ENCODE measurements around the gene VSIR. TPM values are rescaled to one million over a fixed set of nuclear protein-coding genes. Genes with fewer than 3 reads are reported as not detected.

Gene VSIR
- total and polyA plus RNA-seq, 3 experiments from 2014 or later: 59.6 to 349 (median 61.4) TPM

Other genes starting within 250 kb of the VSIR start
- under 1 TPM; 0.04 to 0.11 TPM for gene C10orf105, start 53.7 kb downstream of the VSIR start, total RNA-seq
- 0.23 TPM for gene C10orf105, start 53.7 kb downstream of the VSIR start, polyA plus RNA-seq
- 100 to 1,000 TPM; 115 to 119 TPM for gene PSAP, start 77.7 kb upstream of the VSIR start, total RNA-seq
- 432 TPM for gene PSAP, start 77.7 kb upstream of the VSIR start, polyA plus RNA-seq
- under 1 TPM; 0.07 TPM for gene CHST3, start 190.9 kb upstream of the VSIR start, total RNA-seq
- gene CHST3, start 190.9 kb upstream of the VSIR start, polyA plus RNA-seq: not detected

Data from CD8-positive, alpha-beta memory T cell (primary cell).